B cell (primary cell): ENCODE data around the gene LCN2. TPM values are rescaled to one million over a fixed set of nuclear protein-coding genes. Genes with fewer than 3 reads are reported as not detected.

ENCODE experiments used
- ATAC-seq: fragments of 200-7000 bp; cut with Tn5 transposase; one replicate; pipeline ENCODE4 v1.10.0; 2021; ENCODE audit warnings: low read depth, mild to moderate bottlenecking, moderate number of reproducible peaks, moderate library complexity
- CTCF ChIA-PET: fragments of 350-600 bp; sonication (Branson Sonifier 250); formaldehyde crosslinking; loops from one replicate; lab custom pipeline; 2021; ENCODE audit warnings: antibody characterized with exemption, inconsistent platforms; lab: Charles Lee
- POLR2A ChIA-PET: fragments of 350-600 bp; sonication (Branson Sonifier 250); formaldehyde crosslinking; loops from one replicate; lab custom pipeline; 2021; ENCODE audit warnings: antibody characterized with exemption; lab: Charles Lee
- DNase-seq: peaks from one replicate; pipeline ENCODE4 v3.0.0; 2013
- H2AFZ ChIP-seq: 2 replicates; pipeline ENCODE4 v1.6.1; 2012; ENCODE audit warnings: mild to moderate bottlenecking, low read depth, low read length; ENCODE audit not compliant: insufficient read depth, poor library complexity, severe bottlenecking
- H3K27ac ChIP-seq, 2 donors: 1 replicate in 1 of 2; 2 replicates in 1 of 2; pipeline ENCODE4 v1.5.1; 2012 to 2013; ENCODE audit warnings: low read length in 2 of 2, mild to moderate bottlenecking in 2 of 2, moderate library complexity in 1 of 2
- H3K27me3 ChIP-seq, 4 experiments: fragments of 200-600 bp in 1 of 4; sonication (generic) in 1 of 4; replicated peaks in 1 of 4; 1 replicate in 2 of 4; 2 replicates in 2 of 4; pipeline versions ENCODE4 v1.6.1 to v1.7.0; 2013 to 2016; ENCODE audit warnings: low read length in 3 of 4, mild to moderate bottlenecking in 2 of 4, mixed read lengths in 1 of 4, moderate library complexity in 1 of 4; ENCODE audit not compliant: insufficient read depth in 4 of 4, control insufficient read depth in 3 of 4; ENCODE audit errors: control extremely low read depth in 1 of 4
- H3K36me3 ChIP-seq, 2 experiments: replicated peaks in 1 of 2; 1 replicate in 1 of 2; 2 replicates in 1 of 2; pipeline versions ENCODE4 v1.6.1 to v1.7.1; 2013; ENCODE audit warnings: low read length in 1 of 2; ENCODE audit not compliant: insufficient read depth in 2 of 2, control insufficient read depth in 1 of 2; ENCODE audit errors: control extremely low read depth in 1 of 2, extremely low read depth in 1 of 2
- H3K4me1 ChIP-seq, 2 donors: fragments of 200-600 bp in 1 of 2; sonication (generic) in 1 of 2; 1 replicate in 1 of 2; 2 replicates in 1 of 2; pipeline versions ENCODE4 v1.5.1 to v1.6.1; 2013 to 2017; ENCODE audit warnings: low read length in 2 of 2; ENCODE audit not compliant: control insufficient read depth in 2 of 2, insufficient read depth in 2 of 2
- H3K4me2 ChIP-seq: replicated peaks from 2 replicates; pipeline ENCODE3; 2012; ENCODE audit warnings: mild to moderate bottlenecking, low read depth, low read length; ENCODE audit not compliant: poor library complexity, severe bottlenecking
- H3K4me3 ChIP-seq, 5 experiments: fragments of 200-600 bp in 1 of 5; sonication (generic) in 1 of 5; 1 replicate in 3 of 5; 2 replicates in 2 of 5; pipeline versions ENCODE4 v1.5.1 to v1.7.0; 2011 to 2016; ENCODE audit warnings: low read length in 4 of 5, mild to moderate bottlenecking in 4 of 5, low read depth in 2 of 5, control low read depth in 1 of 5, moderate library complexity in 1 of 5; ENCODE audit not compliant: insufficient read depth in 1 of 5; ENCODE audit errors: control extremely low read depth in 1 of 5, extremely low read depth in 1 of 5
- H3K79me2 ChIP-seq: fragments of 200-600 bp; sonication (generic); one replicate; pipeline ENCODE4 v1.6.0; 2016; ENCODE audit warnings: low read length; ENCODE audit not compliant: control insufficient read depth, insufficient read depth
- H3K9ac ChIP-seq: fragments of 200-600 bp; sonication (generic); 2 replicates; pipeline ENCODE4 v1.6.1; 2017; ENCODE audit warnings: mild to moderate bottlenecking, low read length, moderate library complexity
- H3K9me3 ChIP-seq, 3 donors: one replicate each; pipeline versions ENCODE4 v1.6.1 to v1.7.1; 2013; ENCODE audit warnings: low read length in 2 of 3; ENCODE audit not compliant: control insufficient read depth in 2 of 3, insufficient read depth in 1 of 3; ENCODE audit errors: control extremely low read depth in 1 of 3
- H4K20me1 ChIP-seq: 2 replicates; pipeline ENCODE4 v1.6.0; 2012; ENCODE audit warnings: mild to moderate bottlenecking, low read length; ENCODE audit not compliant: insufficient read depth, control insufficient read depth, poor library complexity, severe bottlenecking
- H3K27ac Mint-ChIP-seq: one replicate; pipeline ENCODE4 v1.8.0; 2021; ENCODE audit warnings: mixed read lengths
- H3K27me3 Mint-ChIP-seq: one replicate; pipeline ENCODE4 v1.8.0; 2021; ENCODE audit warnings: mixed read lengths
- H3K4me1 Mint-ChIP-seq: one replicate; pipeline ENCODE4 v1.8.0; 2021; ENCODE audit warnings: mixed read lengths
- H3K4me3 Mint-ChIP-seq: one replicate; pipeline ENCODE4 v1.8.0; 2021; ENCODE audit warnings: mixed read lengths
- H3K9me3 Mint-ChIP-seq: one replicate; pipeline ENCODE4 v1.8.0; 2022; ENCODE audit warnings: mixed read lengths; ENCODE audit not compliant: insufficient read depth
- CTCF ChIP-seq: fragments of 200-600 bp; IDR thresholded peaks from one replicate; pipeline ENCODE4 v1.8.0; 2022; ENCODE audit warnings: antibody characterized with exemption, mild to moderate bottlenecking
- EZH2 ChIP-seq: IDR thresholded peaks from 2 replicates; pipeline ENCODE4 v1.6.1; 2012; ENCODE audit warnings: borderline replicate concordance, low read depth, mild to moderate bottlenecking, moderate library complexity, low read length; ENCODE audit not compliant: insufficient read depth, poor library complexity, severe bottlenecking
- WGBS: methylation state at CpG from one replicate; pipeline ENCODE4 v1.1.5; 2013; ENCODE audit warnings: missing lambda C conversion rate; ENCODE audit not compliant: insufficient coverage; 5-methylcytosine and 5-hydroxymethylcytosine counted together
- intact Hi-C: fragments of 100-400 bp; cut with micrococcal nuclease; formaldehyde crosslinking; loops from one replicate; pipeline ENCODE4 v1.10.0; 2022
- polyA plus RNA-seq: library from polyadenylated mRNA; depleted of rRNA; stranded (reverse); fragments of >200 nt; gene quantifications from 2 replicates; pipeline ENCODE4 v1.2.3, GENCODE V29; 2012
- total RNA-seq, 2 donors: library from RNA; stranded (reverse); fragments of 120-200 nt in 1 of 2; gene quantifications; 1 replicate in 1 of 2; 2 replicates in 1 of 2; pipeline versions ENCODE4 v1.2.3 to v1.2.4, GENCODE V29; 2013 to 2022

The LCN2 gene
- total and polyA plus RNA-seq, 2 donors (not counting 1 experiment from before 2014, with no cell fraction given), result not detected

- no peaks in the 10 kb centered on the region for H4K20me1 ChIP-seq
- H3K36me3 ChIP-seq, result peaks cover 0 to 17% of the 10 kb centered on the region in 2 experiments
- Mint-ChIP-seq H3K9me3 (no peaks in the 10 kb centered on the region), H3K27me3 (no peaks in the 10 kb centered on the region), H3K4me1 (peaks cover 26% of the 10 kb centered on the region), H3K27ac (peak overlapping the region; percentile 84), H3K4me3 (peak overlapping the region; percentile 86)
- WGBS, result 39% methylated on average over 54 of the region's 56 CpGs
- peak overlapping the region; percentile 49 for H3K9ac ChIP-seq
- peaks cover 32% of the 10 kb centered on the region for H3K79me2 ChIP-seq
- DNase-seq, result peak; percentile 39
- H3K4me1 ChIP-seq, result peaks cover 12 to 24% of the 10 kb centered on the region in 2 donors
- H2AFZ ChIP-seq, result peak overlapping the region; percentile 88
- no peaks in the 10 kb centered on the region for H3K27me3 ChIP-seq
- TF ChIP-seq EZH2 (no peak), CTCF (peak; percentile 43)
- H3K4me2 ChIP-seq, result peak overlapping the region; percentile 77
- intact Hi-C loops, result loop anchor here (2.0 to 10.0 kb wide), 3 partner anchors 130 to 362 kb away; partner anchors contain the start of genes CERCAM, COQ4, SPTAN1 and TRUB2
- H3K27ac ChIP-seq, result peak overlapping the region in 1 of 2 donors; percentile 57
- CTCF ChIA-PET, result interaction anchor here (0.9 kb wide), 1 partner anchor 8 kb away, joined by 3 read pairs; no protein-coding TSS in a partner anchor
- ATAC-seq, result peak; percentile 61
- peak overlapping the region in 3 of 5 experiments; percentile 61 to 82 (median 72) for H3K4me3 ChIP-seq
- H3K9me3 ChIP-seq, result no peaks in the 10 kb centered on the region
- POLR2A ChIA-PET, result interaction anchor here (0.7 to 1.0 kb wide), 3 partner anchors 57 to 237 kb away, joined by 3 to 4 read pairs (median 4); partner anchors contain the start of genes GOLGA2 and SWI5
Observed at GRCh38 chr9:128192601-128193371, 43.5 kb downstream of the LCN2 start.
